ENCODE data around the gene MSRB1.
"Not testable (repeated sequence)": the region's sequence is repeated elsewhere in the genome, so short reads cannot be mapped to it uniquely, and the experiment has no call there.

Gene MSRB1

GRCh38 chr16:1964506-1965395, 21.8 kb upstream of the MSRB1 start, which contains the start of gene RPS2:
Gene RPS2 (minus strand): TSS chr16:1964826. CDS start chr16:1964625, 201 bp downstream.
- DNase-seq: peak; percentile 99
- H3K4me3 ChIP-seq (ENCODE audit: low read depth, low read length): peak within 1 kb of the TSS; percentile 82
- H3K27me3 ChIP-seq (ENCODE audit: insufficient read depth, low read depth, severe bottlenecking): no peaks in the 10 kb centered on the region
- no peaks in the 10 kb centered on the region for H3K9me3 ChIP-seq (ENCODE audit: severe bottlenecking)
- peak within 1 kb of the TSS; percentile 92 for H3K27ac ChIP-seq
- H3K36me3 ChIP-seq: peaks cover 43% of the 10 kb centered on the region
- TF ChIP-seq, protein P1, sequence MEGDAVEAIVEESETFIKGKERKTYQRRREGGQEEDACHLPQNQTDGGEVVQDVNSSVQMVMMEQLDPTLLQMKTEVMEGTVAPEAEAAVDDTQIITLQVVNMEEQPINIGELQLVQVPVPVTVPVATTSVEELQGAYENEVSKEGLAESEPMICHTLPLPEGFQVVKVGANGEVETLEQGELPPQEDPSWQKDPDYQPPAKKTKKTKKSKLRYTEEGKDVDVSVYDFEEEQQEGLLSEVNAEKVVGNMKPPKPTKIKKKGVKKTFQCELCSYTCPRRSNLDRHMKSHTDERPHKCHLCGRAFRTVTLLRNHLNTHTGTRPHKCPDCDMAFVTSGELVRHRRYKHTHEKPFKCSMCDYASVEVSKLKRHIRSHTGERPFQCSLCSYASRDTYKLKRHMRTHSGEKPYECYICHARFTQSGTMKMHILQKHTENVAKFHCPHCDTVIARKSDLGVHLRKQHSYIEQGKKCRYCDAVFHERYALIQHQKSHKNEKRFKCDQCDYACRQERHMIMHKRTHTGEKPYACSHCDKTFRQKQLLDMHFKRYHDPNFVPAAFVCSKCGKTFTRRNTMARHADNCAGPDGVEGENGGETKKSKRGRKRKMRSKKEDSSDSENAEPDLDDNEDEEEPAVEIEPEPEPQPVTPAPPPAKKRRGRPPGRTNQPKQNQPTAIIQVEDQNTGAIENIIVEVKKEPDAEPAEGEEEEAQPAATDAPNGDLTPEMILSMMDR (IDR thresholded peaks at IDR 0.05; ENCODE audit: low read depth, low read length): no peak

DNA sequence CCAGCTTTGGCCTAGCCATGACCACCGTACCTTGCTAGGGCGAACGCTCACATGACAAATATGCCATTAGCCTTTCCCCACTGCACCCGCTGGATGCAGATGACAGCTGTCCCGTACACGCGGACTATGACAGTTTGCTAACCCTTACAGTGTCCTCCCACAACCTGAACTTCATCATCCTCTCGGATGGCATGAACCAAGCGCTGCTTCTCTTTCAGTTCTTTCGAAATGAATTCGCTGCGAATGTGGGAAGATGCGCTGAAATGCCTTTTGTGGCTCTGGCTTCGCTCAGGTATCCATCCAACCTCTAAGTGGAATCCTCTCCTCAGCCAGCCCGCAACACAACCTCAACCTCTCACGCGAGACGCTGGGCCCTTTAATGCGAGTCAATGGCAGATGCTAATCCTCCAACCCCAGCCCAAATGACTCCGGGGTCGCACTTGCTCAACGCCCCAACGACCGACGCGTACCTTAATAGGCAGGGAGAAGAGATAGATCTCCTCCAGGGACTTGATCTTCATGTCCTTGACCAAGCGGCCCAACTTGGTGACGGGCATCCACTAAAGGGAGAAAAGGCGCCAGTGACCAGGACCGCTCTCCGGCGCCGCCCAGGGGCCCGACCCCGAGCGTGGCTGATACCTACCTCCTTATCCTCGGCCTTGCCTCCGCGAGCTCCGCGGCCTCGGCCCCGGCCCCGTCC, 21.0 kb upstream of the MSRB1 start:
- Histone ChIP-seq H3K27ac (peak overlapping the region; percentile 92), H3K36me3 (peaks cover 43% of the 10 kb centered on the region), H3K4me3 (ENCODE audit: low read depth, low read length) (peak overlapping the region; percentile 82), H3K9me3 (ENCODE audit: severe bottlenecking) (no peaks in the 10 kb centered on the region), H3K27me3 (ENCODE audit: insufficient read depth, low read depth, severe bottlenecking) (no peaks in the 10 kb centered on the region)
- DNase-seq: no peak
- TF ChIP-seq, protein P1 (IDR thresholded peaks at IDR 0.05; ENCODE audit: low read depth, low read length): peak; percentile 35; the same call in 1 of the 2 replicates

DNA sequence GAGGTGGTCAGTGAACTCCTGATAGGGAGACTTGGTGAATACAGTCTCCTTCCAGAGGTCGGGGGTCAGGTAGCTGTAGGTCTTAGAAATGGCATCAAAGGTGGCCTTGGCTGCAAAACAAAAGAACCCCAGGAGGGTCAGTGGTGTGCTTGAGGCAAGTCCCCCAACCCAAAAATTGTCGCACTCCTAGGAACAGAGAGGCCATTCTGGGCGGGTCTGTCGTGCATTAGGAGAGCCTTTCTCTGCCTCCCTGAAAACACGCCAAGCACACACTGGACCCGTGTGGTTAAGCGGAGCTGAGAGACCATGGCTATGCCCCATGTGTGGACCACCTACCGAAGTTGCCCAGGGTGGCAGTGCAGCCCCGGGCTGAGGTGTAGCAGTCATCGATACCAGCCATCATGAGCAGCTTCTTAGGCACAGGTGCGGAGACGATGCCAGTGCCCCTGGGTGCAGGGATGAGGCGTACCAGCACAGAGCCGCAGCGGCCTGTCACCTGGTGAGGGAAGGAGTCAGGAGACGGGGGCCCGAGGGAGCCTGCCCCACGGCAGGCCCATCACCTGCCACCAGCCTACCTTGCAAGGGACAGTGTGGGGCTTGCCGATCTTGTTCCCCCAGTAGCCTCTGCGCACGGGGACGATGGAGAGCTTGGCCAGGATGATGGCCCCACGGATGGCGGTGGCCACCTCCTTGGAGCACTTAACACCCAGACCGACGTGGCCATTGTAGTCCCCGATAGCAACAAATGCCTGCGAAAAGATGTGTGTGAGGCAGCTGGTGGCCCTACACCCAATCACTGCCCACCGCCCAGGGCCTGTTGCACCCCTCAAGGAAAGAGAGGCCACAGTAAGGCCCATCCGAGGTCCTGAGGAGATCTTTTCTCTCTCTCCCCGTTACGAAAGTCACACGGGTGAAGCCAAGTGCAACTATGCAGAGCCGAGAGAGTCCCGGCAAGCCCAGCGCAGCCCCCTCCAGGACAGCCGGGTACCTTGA, 19.5 kb upstream of the MSRB1 start:
- Histone ChIP-seq H3K27ac (peak overlapping the region; percentile 92), H3K36me3 (peaks cover 43% of the 10 kb centered on the region)
- not testable (repeated sequence) for H3K27me3 ChIP-seq (ENCODE audit: insufficient read depth, low read depth, severe bottlenecking); H3K9me3 ChIP-seq (ENCODE audit: severe bottlenecking); DNase-seq; H3K4me3 ChIP-seq (ENCODE audit: low read depth, low read length)

GRCh38 chr16:1961651-1962067, 18.7 kb upstream of the MSRB1 start:
- Histone ChIP-seq H3K36me3 (peaks cover 43% of the 10 kb centered on the region), H3K27me3 (ENCODE audit: insufficient read depth, low read depth, severe bottlenecking) (no peaks in the 10 kb centered on the region), H3K27ac (no peak overlapping the region; the same call in 1 of the 2 replicates), H3K9me3 (ENCODE audit: severe bottlenecking) (no peaks in the 10 kb centered on the region), H3K4me3 (ENCODE audit: low read depth, low read length) (no peak overlapping the region)
- TF ChIP-seq, protein P1 (IDR thresholded peaks at IDR 0.05; ENCODE audit: low read depth, low read length): no peak
- DNase-seq: no peak

DNA sequence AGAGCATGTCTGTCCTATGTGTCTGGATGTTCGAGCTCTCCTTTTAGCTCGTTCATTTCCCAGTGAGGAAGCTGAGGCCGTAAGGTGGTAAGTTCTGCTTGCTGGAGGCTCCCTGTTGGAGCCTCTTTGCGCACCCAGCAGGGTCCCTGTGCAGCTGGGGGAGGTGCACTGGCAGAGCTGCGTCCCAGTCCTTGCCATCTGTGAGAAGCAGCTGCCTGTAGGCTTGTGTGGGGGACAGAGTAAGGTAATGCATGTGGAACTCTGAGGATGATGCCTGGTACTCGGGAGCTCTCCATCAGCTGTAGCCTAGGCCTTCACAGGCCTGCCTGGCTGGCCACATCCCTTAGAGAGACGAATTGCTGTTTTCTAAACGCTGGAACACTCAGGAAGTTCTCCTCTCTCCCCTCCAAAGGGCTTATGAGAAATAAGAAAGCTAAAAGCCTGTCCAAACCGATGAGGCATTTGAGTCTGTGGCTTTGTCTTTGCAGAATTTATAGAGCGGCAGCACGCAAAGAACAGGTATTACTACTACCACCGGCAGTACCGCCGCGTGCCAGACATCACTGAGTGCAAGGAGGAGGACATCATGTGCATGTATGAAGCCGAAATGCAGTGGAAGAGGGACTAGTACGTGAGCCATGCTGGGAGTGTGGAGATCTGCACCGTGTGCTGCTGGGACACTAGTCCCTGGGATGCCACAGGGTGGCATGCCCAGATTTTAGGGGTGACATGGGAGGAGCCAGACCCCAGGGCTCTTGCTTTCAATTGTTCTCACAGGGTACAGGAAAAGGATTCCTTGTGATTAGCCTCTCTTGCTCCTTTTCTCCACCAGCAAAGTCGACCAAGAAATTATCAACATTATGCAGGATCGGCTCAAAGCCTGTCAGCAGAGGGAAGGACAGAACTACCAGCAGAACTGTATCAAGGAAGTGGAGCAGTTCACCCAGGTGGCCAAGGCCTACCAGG, 17.9 kb upstream of the MSRB1 start:
- TF ChIP-seq, protein P1 (IDR thresholded peaks at IDR 0.05; ENCODE audit: low read depth, low read length): no peak
- Histone ChIP-seq H3K9me3 (ENCODE audit: severe bottlenecking) (no peaks in the 10 kb centered on the region), H3K4me3 (ENCODE audit: low read depth, low read length) (peak overlapping the region; percentile 67), H3K27ac (peak overlapping the region; percentile 79), H3K27me3 (ENCODE audit: insufficient read depth, low read depth, severe bottlenecking) (no peaks in the 10 kb centered on the region), H3K36me3 (peaks cover 43% of the 10 kb centered on the region)
- DNase-seq: peak; percentile 72
